ENCODE measurements around the gene STEAP3.

STEAP3 gene

GRCh38 chr2:119308793-119309330 is 85.2 kb downstream of the STEAP3 start:
- no peak for DNase-seq (ENCODE audit: low read depth, low spot score)
- TF ChIP-seq YY1 (IDR thresholded peaks at IDR 0.05; ENCODE audit: insufficient read depth, insufficient read length) (no peak), SUZ12 (IDR thresholded peaks at IDR 0.05; ENCODE audit: extremely low read depth, insufficient read depth, insufficient read length) (no peak), ZNF274 (IDR thresholded peaks at IDR 0.05; ENCODE audit: low read depth, low read length) (no peak)
- no peaks in the 10 kb centered on the region for H3K36me3 ChIP-seq (ENCODE audit: insufficient read depth, insufficient read length, low read length)
- no peaks in the 10 kb centered on the region for H3K27me3 ChIP-seq (ENCODE audit: insufficient read depth, insufficient read length)
- no peaks in the 10 kb centered on the region for H3K9me3 ChIP-seq (ENCODE audit: insufficient read depth, low read length)
- H3K9ac ChIP-seq (ENCODE audit: insufficient read length, low read depth) = no peak overlapping the region
- H3K4me1 ChIP-seq (ENCODE audit: insufficient read depth, insufficient read length) = peaks cover 6% of the 10 kb centered on the region
- H3K4me3 ChIP-seq (ENCODE audit: insufficient read length, low read depth) = no peak overlapping the region

DNA sequence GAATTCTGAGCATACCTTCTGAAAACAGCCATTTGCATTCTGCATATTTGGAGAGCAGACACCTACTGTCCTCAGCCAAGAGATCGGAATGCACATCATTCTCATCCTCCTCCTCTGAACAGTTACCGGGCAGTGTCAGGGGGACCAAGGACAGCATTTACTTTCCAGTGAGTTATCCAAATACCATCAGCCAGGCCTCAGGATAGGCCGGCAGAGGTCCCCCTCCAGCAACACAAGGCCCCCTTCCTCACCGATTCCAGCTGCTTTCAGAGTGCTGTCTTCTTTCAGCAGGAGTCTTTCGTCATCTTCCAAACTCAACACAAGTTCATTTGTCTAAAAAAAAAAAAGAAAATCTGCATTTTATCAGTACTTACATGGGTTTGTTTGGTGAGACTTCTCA is 87.7 kb downstream of the STEAP3 start:
- Histone ChIP-seq H3K27me3 (ENCODE audit: insufficient read depth, insufficient read length) (no peaks in the 10 kb centered on the region), H3K36me3 (ENCODE audit: insufficient read depth, insufficient read length, low read length) (no peaks in the 10 kb centered on the region), H3K9me3 (ENCODE audit: insufficient read depth, low read length) (no peaks in the 10 kb centered on the region), H3K4me1 (ENCODE audit: insufficient read depth, insufficient read length) (peaks cover 6% of the 10 kb centered on the region), H3K4me3 (ENCODE audit: insufficient read length, low read depth) (no peak overlapping the region), H3K9ac (ENCODE audit: insufficient read length, low read depth) (no peak overlapping the region)
- no peak for TF ChIP-seq ZNF274 (IDR thresholded peaks at IDR 0.05; ENCODE audit: low read depth, low read length)
- DNase-seq (ENCODE audit: low read depth, low spot score) = peak; percentile 20

GRCh38 chr2:119311831-119312230 is 88.2 kb downstream of the STEAP3 start:
- Histone ChIP-seq H3K36me3 (ENCODE audit: insufficient read depth, insufficient read length, low read length) (no peaks in the 10 kb centered on the region), H3K4me1 (ENCODE audit: insufficient read depth, insufficient read length) (peaks cover 6% of the 10 kb centered on the region), H3K9ac (ENCODE audit: insufficient read length, low read depth) (no peak overlapping the region), H3K27me3 (ENCODE audit: insufficient read depth, insufficient read length) (no peaks in the 10 kb centered on the region), H3K4me3 (ENCODE audit: insufficient read length, low read depth) (no peak overlapping the region), H3K9me3 (ENCODE audit: insufficient read depth, low read length) (no peaks in the 10 kb centered on the region)
- TF ChIP-seq SUZ12 (IDR thresholded peaks at IDR 0.05; ENCODE audit: extremely low read depth, insufficient read depth, insufficient read length) (no peak), YY1 (IDR thresholded peaks at IDR 0.05; ENCODE audit: insufficient read depth, insufficient read length) (no peak), ZNF274 (IDR thresholded peaks at IDR 0.05; ENCODE audit: low read depth, low read length) (no peak)
- DNase-seq (ENCODE audit: low read depth, low spot score) = no peak

All from NT2/D1 (cell line).